ENCODE measurements around the gene NPR3.

The NPR3 gene

GRCh38 chr5:32760091-32760509 is 49.0 kb downstream of the NPR3 start:
- H3K9me3 ChIP-seq (ENCODE audit: low read depth, low read length) = no peaks in the 10 kb centered on the region
- H3K36me3 ChIP-seq (ENCODE audit: insufficient read depth, low read length) = no peaks in the 10 kb centered on the region
- DNase-seq (ENCODE audit: low read depth, low spot score) = no peak
- no peak overlapping the region for H3K9ac ChIP-seq (ENCODE audit: insufficient read length)
- H3K27ac ChIP-seq = no peak overlapping the region
- H3K4me3 ChIP-seq = no peak overlapping the region
- TF ChIP-seq EZH2 (IDR thresholded peaks at IDR 0.05) = no peak
- no peak for TF ChIP-seq POLR2AphosphoS5 (IDR thresholded peaks at IDR 0.05; ENCODE audit: borderline replicate concordance, low read depth, low read length)
- TF ChIP-seq FOXP2 (optimal IDR thresholded peaks at IDR 0.05; ENCODE audit: control extremely low read depth, extremely low read length, insufficient read depth) = no peak

GRCh38 chr5:32765266-32765665 is 54.1 kb downstream of the NPR3 start:
- DNase-seq (ENCODE audit: low read depth, low spot score) = no peak
- Histone ChIP-seq H3K4me3 (no peak overlapping the region), H3K27ac (no peak overlapping the region), H3K36me3 (ENCODE audit: insufficient read depth, low read length) (no peaks in the 10 kb centered on the region), H3K9me3 (ENCODE audit: low read depth, low read length) (no peaks in the 10 kb centered on the region), H3K9ac (ENCODE audit: insufficient read length) (no peak overlapping the region)
- TF ChIP-seq POLR2AphosphoS5 (IDR thresholded peaks at IDR 0.05; ENCODE audit: borderline replicate concordance, low read depth, low read length) = no peak
- TF ChIP-seq EZH2 (IDR thresholded peaks at IDR 0.05) = no peak
- no peak for TF ChIP-seq FOXP2 (optimal IDR thresholded peaks at IDR 0.05; ENCODE audit: control extremely low read depth, extremely low read length, insufficient read depth)

- TF ChIP-seq POLR2AphosphoS5 (IDR thresholded peaks at IDR 0.05; ENCODE audit: borderline replicate concordance, low read depth, low read length) (no peak), FOXP2 (optimal IDR thresholded peaks at IDR 0.05; ENCODE audit: control extremely low read depth, extremely low read length, insufficient read depth) (no peak), EZH2 (IDR thresholded peaks at IDR 0.05) (no peak)
- Histone ChIP-seq H3K4me3 (no peak overlapping the region), H3K9ac (ENCODE audit: insufficient read length) (no peak overlapping the region), H3K9me3 (ENCODE audit: low read depth, low read length) (no peaks in the 10 kb centered on the region), H3K27ac (no peak overlapping the region), H3K36me3 (ENCODE audit: insufficient read depth, low read length) (no peaks in the 10 kb centered on the region)
- DNase-seq (ENCODE audit: low read depth, low spot score) = no peak
Observed at GRCh38 chr5:32767948-32768467, 56.9 kb downstream of the NPR3 start.

- TF ChIP-seq POLR2AphosphoS5 (IDR thresholded peaks at IDR 0.05; ENCODE audit: borderline replicate concordance, low read depth, low read length) (no peak), EZH2 (IDR thresholded peaks at IDR 0.05) (no peak), FOXP2 (optimal IDR thresholded peaks at IDR 0.05; ENCODE audit: control extremely low read depth, extremely low read length, insufficient read depth) (no peak)
- no peak overlapping the region for H3K27ac ChIP-seq
- no peak overlapping the region for H3K9ac ChIP-seq (ENCODE audit: insufficient read length)
Observed at GRCh38 chr5:32769711-32770110, 58.6 kb downstream of the NPR3 start.

GRCh38 chr5:32770444-32770843 is 59.3 kb downstream of the NPR3 start:
- Histone ChIP-seq H3K9ac (ENCODE audit: insufficient read length) (no peak overlapping the region), H3K4me3 (no peak overlapping the region), H3K9me3 (ENCODE audit: low read depth, low read length) (no peaks in the 10 kb centered on the region), H3K36me3 (ENCODE audit: insufficient read depth, low read length) (no peaks in the 10 kb centered on the region), H3K27ac (no peak overlapping the region)
- DNase-seq (ENCODE audit: low read depth, low spot score) = no peak
- TF ChIP-seq POLR2AphosphoS5 (IDR thresholded peaks at IDR 0.05; ENCODE audit: borderline replicate concordance, low read depth, low read length) (no peak), FOXP2 (optimal IDR thresholded peaks at IDR 0.05; ENCODE audit: control extremely low read depth, extremely low read length, insufficient read depth) (no peak), EZH2 (IDR thresholded peaks at IDR 0.05) (no peak)

More at GRCh38 chr5:32769711-32770110, 58.6 kb downstream of the NPR3 start:
- H3K36me3 ChIP-seq (ENCODE audit: insufficient read depth, low read length) = no peaks in the 10 kb centered on the region
- H3K4me3 ChIP-seq = no peak overlapping the region
- no peak for DNase-seq (ENCODE audit: low read depth, low spot score)
- H3K9me3 ChIP-seq (ENCODE audit: low read depth, low read length) = no peaks in the 10 kb centered on the region

- Histone ChIP-seq H3K9ac (ENCODE audit: insufficient read length) (no peak overlapping the region), H3K4me3 (no peak overlapping the region), H3K9me3 (ENCODE audit: low read depth, low read length) (no peaks in the 10 kb centered on the region), H3K27ac (no peak overlapping the region), H3K36me3 (ENCODE audit: insufficient read depth, low read length) (no peaks in the 10 kb centered on the region)
- TF ChIP-seq POLR2AphosphoS5 (IDR thresholded peaks at IDR 0.05; ENCODE audit: borderline replicate concordance, low read depth, low read length) = no peak
- no peak for TF ChIP-seq FOXP2 (optimal IDR thresholded peaks at IDR 0.05; ENCODE audit: control extremely low read depth, extremely low read length, insufficient read depth)
- TF ChIP-seq EZH2 (IDR thresholded peaks at IDR 0.05) = no peak
- no peak for DNase-seq (ENCODE audit: low read depth, low spot score)
Observed at GRCh38 chr5:32771037-32771436, 59.9 kb downstream of the NPR3 start.

- DNase-seq (ENCODE audit: low read depth, low spot score) = no peak
- Histone ChIP-seq H3K27ac (no peak overlapping the region), H3K36me3 (ENCODE audit: insufficient read depth, low read length) (no peaks in the 10 kb centered on the region), H3K9ac (ENCODE audit: insufficient read length) (no peak overlapping the region), H3K4me3 (no peak overlapping the region), H3K9me3 (ENCODE audit: low read depth, low read length) (no peaks in the 10 kb centered on the region)
- TF ChIP-seq FOXP2 (optimal IDR thresholded peaks at IDR 0.05; ENCODE audit: control extremely low read depth, extremely low read length, insufficient read depth) (no peak), POLR2AphosphoS5 (IDR thresholded peaks at IDR 0.05; ENCODE audit: borderline replicate concordance, low read depth, low read length) (no peak), EZH2 (IDR thresholded peaks at IDR 0.05) (no peak)
Observed at GRCh38 chr5:32773944-32774343, 62.8 kb downstream of the NPR3 start.

- Histone ChIP-seq H3K36me3 (ENCODE audit: insufficient read depth, low read length) (no peaks in the 10 kb centered on the region), H3K4me3 (no peak overlapping the region), H3K27ac (no peak overlapping the region), H3K9ac (ENCODE audit: insufficient read length) (no peak overlapping the region), H3K9me3 (ENCODE audit: low read depth, low read length) (no peaks in the 10 kb centered on the region)
- no peak for DNase-seq (ENCODE audit: low read depth, low spot score)
- TF ChIP-seq POLR2AphosphoS5 (IDR thresholded peaks at IDR 0.05; ENCODE audit: borderline replicate concordance, low read depth, low read length) (no peak), FOXP2 (optimal IDR thresholded peaks at IDR 0.05; ENCODE audit: control extremely low read depth, extremely low read length, insufficient read depth) (no peak), EZH2 (IDR thresholded peaks at IDR 0.05) (no peak)
Observed at GRCh38 chr5:32776200-32776599, 65.1 kb downstream of the NPR3 start.

GRCh38 chr5:32777222-32777621 is 66.1 kb downstream of the NPR3 start:
- DNase-seq (ENCODE audit: low read depth, low spot score) = no peak
- no peak for TF ChIP-seq FOXP2 (optimal IDR thresholded peaks at IDR 0.05; ENCODE audit: control extremely low read depth, extremely low read length, insufficient read depth)
- no peak for TF ChIP-seq POLR2AphosphoS5 (IDR thresholded peaks at IDR 0.05; ENCODE audit: borderline replicate concordance, low read depth, low read length)
- Histone ChIP-seq H3K9ac (ENCODE audit: insufficient read length) (no peak overlapping the region), H3K36me3 (ENCODE audit: insufficient read depth, low read length) (no peaks in the 10 kb centered on the region), H3K27ac (no peak overlapping the region), H3K9me3 (ENCODE audit: low read depth, low read length) (no peaks in the 10 kb centered on the region), H3K4me3 (no peak overlapping the region)

Measured in SK-N-MC (cell line).